ENCODE data around the gene ZNF317.
"Not testable (repeated sequence)": the region's sequence is repeated elsewhere in the genome, so short reads cannot be mapped to it uniquely, and the experiment has no call there.

ZNF317 gene

DNA sequence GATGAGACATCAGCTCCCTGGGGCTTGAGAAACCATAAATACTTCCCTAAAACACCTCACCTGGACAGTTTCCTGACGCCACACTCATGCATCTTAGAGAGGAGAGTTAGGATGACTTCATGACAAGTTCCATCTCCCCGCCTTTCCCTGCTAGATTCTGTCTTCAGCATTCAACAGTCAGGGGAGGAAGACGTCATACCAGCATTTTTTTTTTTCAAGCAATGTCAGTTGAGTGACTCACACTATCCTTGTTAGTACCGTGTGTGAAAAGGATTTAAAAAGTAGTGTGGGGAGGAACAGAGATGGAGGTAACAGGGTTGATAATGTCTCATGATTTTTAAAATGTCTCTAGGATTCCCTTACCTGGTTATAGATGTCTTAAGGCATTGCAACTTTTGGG is 38.7 kb downstream of the ZNF317 start, which contains the start of gene OR7D2:
OR7D2 (plus strand) TSS at position 79 of the 400 bp plus-strand sequence. CDS start 6,803 bp downstream, outside the sequence.
- DNase-seq, result no peak

DNA sequence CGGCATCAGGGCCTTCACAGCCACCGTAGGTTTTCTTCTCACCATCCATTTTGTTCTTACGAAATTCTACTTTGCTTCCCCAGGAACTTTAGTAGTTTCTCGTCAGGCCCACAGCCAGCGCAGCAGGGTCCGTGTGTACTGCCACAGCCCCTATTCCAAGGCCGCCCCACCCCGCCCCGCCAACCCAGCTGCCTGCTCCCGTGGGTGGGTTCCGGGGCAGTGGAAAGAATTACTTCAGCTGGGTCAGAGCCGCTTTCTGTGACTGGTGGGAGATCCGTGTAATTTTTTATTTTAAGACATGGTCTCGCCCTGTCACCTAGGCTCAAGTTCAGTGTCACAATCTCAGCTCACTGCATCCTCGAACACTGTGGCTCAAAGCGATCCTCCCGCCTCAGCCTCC is 42.8 kb downstream of the ZNF317 start:
- DNase-seq, result no peak

DNA sequence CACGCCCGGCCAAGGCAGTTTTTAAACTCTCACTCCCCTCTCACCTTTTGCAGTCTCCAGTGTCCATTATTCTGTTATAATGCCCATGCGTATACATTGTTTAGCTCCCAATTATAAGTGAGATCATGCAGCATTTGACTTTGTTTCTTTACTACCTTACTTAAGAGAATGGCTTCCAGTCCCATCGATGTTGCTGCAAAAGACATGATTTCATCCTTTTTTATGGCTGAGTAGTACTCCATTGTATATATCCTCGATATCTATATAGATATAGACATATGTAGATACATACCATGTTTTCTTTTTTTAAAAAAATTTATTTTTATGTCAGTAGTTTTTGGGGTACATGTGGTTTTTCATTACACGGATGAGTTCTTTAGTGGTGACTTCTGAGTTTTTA is 47.0 kb downstream of the ZNF317 start:
- no peak for DNase-seq

DNA sequence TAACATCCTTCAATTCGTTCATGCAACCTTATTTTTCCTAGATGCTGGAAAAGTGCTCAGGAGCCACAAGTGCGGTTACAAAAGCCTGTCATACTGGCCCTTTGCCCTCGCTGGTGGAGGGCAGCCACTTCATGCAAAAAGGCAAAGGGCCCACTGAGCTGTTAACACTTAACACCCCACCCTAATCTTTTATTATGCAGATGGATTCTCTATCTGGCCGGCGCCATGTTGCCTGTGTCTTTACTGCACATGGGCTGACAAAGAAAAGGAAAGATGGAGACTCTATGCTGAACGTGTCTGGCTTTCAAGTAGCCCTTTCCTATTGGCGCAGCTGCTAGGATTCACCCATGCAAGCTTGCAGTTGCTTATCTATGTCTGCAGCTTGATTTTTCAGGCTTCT is 49.3 kb downstream of the ZNF317 start:
- no peak for DNase-seq

DNA sequence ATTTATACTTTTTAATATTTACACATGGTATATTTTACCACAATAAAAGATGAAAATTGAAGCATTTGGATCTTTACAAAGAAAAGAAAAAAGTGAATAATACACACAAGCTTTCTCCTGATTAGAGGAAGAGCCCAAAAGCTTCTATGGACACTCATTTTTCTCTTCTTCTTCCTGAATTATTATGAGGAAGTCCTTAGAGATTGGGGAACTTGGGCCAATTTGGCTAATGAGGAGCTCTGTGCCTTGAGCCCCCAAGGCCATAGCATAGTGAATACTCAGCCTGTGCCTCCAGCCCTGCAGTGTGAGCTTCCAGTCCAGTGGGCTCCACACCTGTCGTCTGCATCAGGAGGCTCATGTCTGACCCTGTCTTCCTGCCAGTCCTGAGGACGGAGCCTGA is 57.8 kb downstream of the ZNF317 start:
- DNase-seq, result not testable (repeated sequence)

DNA sequence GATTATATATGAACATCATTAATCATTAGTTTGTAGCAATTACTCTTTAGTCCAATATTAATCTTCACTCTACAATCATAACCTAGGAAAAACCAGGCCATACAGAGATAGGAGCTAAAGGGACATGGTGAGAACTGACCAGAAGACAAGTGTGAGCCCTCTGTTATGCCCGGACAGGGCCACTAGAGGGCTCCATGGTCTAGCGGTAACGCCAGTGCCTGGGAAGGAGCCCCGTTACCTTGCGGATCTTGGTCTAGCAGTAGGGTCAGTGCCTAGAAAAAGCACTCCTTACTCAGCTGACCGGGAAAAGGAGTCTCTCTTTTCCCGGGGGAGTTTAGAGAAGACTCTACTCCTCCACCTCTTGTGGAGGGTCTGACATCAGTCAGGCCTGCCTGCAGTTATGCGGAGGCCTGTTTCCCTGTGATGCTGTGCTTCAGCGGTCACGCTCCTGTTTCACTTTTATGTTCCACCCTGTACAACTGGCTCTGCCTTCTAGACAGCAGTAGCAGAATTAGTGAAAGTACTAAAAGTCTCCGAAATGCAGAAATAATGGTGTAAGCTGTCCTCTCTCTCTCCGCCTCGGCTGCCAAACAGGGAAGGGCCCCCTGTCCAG is 65.4 kb downstream of the ZNF317 start:
- DNase-seq, result peak; percentile 68
